Sigmoid colon (tissue), 3 donors: ENCODE data around the gene SCRN3.

Experiments used
- POLR2A ChIP-seq, 2 donors: fragments of 450-650 bp; IDR thresholded peaks; one replicate each; pipeline ENCODE4 v1.6.1; 2016; ENCODE audit warnings: antibody characterized with exemption in 2 of 2, mild to moderate bottlenecking in 2 of 2, moderate library complexity in 2 of 2
- TF ChIP-seq, protein P1 (sequence below), 4 experiments: fragments of 450-650 bp in 3 of 4; fragments of 200-600 bp in 1 of 4; IDR thresholded peaks; one replicate each; pipeline ENCODE4 v1.5.1; 2016 to 2019; ENCODE audit warnings: antibody characterized with exemption in 4 of 4, mild to moderate bottlenecking in 3 of 4, moderate library complexity in 2 of 4

DNA sequence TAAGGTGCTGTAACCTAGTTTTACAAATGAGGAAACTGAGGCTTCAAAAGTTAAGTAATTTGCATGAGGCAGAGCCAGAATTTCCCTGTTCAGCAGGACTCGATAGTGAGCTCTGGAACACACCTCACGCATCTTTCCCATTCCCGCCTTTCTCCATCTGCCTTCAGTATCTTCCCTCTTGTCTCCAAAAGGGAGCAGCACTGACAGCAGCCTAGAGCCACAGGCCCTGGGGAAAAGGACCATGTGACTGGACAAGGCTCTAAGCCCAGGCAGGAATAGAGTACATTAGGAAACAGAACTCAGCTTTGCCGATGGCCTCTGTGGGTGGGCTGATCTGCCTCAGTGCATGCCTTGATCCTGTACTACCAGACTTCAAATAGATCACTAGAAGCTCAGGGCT lies 69.8 kb downstream of the SCRN3 start:
- TF ChIP-seq POLR2A (IDR thresholded peaks at IDR 0.05) = no peak
- TF ChIP-seq, protein P1, sequence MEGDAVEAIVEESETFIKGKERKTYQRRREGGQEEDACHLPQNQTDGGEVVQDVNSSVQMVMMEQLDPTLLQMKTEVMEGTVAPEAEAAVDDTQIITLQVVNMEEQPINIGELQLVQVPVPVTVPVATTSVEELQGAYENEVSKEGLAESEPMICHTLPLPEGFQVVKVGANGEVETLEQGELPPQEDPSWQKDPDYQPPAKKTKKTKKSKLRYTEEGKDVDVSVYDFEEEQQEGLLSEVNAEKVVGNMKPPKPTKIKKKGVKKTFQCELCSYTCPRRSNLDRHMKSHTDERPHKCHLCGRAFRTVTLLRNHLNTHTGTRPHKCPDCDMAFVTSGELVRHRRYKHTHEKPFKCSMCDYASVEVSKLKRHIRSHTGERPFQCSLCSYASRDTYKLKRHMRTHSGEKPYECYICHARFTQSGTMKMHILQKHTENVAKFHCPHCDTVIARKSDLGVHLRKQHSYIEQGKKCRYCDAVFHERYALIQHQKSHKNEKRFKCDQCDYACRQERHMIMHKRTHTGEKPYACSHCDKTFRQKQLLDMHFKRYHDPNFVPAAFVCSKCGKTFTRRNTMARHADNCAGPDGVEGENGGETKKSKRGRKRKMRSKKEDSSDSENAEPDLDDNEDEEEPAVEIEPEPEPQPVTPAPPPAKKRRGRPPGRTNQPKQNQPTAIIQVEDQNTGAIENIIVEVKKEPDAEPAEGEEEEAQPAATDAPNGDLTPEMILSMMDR (IDR thresholded peaks at IDR 0.05) = no peak
